Heart right ventricle (tissue), 16 donors: ENCODE data around the gene RXFP1. TPM values are rescaled to one million over a fixed set of nuclear protein-coding genes. Genes with fewer than 3 reads are reported as not detected.
A peak's percentile ranks its signal among the peaks of the same experiment; 100 is the strongest.

Experiments used
- ATAC-seq, 8 donors: fragments of 200-7000 bp; cut with Tn5 transposase; one replicate each; pipeline ENCODE4 v1.9.1; 2020; ENCODE audit warnings: mild to moderate bottlenecking in 8 of 8, moderate library complexity in 8 of 8, moderate number of reproducible peaks in 1 of 8
- DNase-seq, 2 donors: peaks; one replicate each; pipeline ENCODE4 v3.0.0-alpha.2; 2020
- H3K27ac ChIP-seq, 10 donors: fragments of 200-600 bp; sonication (generic) in 2 of 10; one replicate each; pipeline versions ENCODE4 v1.5.0 to v1.8.0; 2020 to 2022; ENCODE audit warnings: mild to moderate bottlenecking in 3 of 10
- H3K27me3 ChIP-seq, 7 donors: fragments of 200-600 bp; one replicate each; pipeline ENCODE4 v1.8.0; 2021 to 2022; ENCODE audit warnings: mild to moderate bottlenecking in 2 of 7
- H3K36me3 ChIP-seq, 9 donors: fragments of 200-600 bp; sonication (generic) in 1 of 9; one replicate each; pipeline versions ENCODE4 v1.5.0 to v1.8.0; 2020 to 2022; ENCODE audit warnings: mild to moderate bottlenecking in 2 of 9
- H3K4me1 ChIP-seq, 9 donors: fragments of 200-600 bp; sonication (generic) in 1 of 9; one replicate each; pipeline versions ENCODE4 v1.5.0 to v1.8.0; 2020 to 2022; ENCODE audit warnings: mild to moderate bottlenecking in 4 of 9
- H3K4me3 ChIP-seq, 10 donors: fragments of 200-600 bp; sonication (generic) in 2 of 10; one replicate each; pipeline versions ENCODE4 v1.5.0 to v1.8.0; 2020 to 2022; ENCODE audit warnings: mild to moderate bottlenecking in 7 of 10, moderate library complexity in 2 of 10
- H3K9me3 ChIP-seq, 11 donors: fragments of 200-600 bp in 10 of 11; sonication (generic) in 2 of 11; one replicate each; pipeline versions ENCODE4 v1.5.0 to v1.8.0; 2013 to 2022; ENCODE audit warnings: mild to moderate bottlenecking in 2 of 11, control low read depth in 1 of 11, moderate library complexity in 1 of 11
- WGBS, 2 donors: extraction: QIAGEN DNeasy Blood & Tissue Kit; methylation state at CpG; one replicate each; pipeline ENCODE4 v1.1.7; 2013; ENCODE audit warnings: inconsistent platforms in 1 of 2; 5-methylcytosine and 5-hydroxymethylcytosine counted together
- intact Hi-C, 10 donors: fragments of 100-400 bp; cut with DNase I; formaldehyde crosslinking; loops; one replicate each; pipeline versions ENCODE4 v1.11.1 to v1.14.2; 2022
- polyA plus RNA-seq, 2 donors: library from polyadenylated mRNA; stranded (reverse); fragments of 200-250 nt; gene quantifications; one replicate each; pipeline ENCODE4 v1.2.3, GENCODE V29; 2013
- total RNA-seq, 10 donors: library from RNA; stranded (reverse); fragmentation: NEBNext Ultra II Directional in 3 of 10; extraction: Animal tissue kit (Norgen Biotek cat#: 25700) in 3 of 10; gene quantifications; one replicate each; pipeline versions ENCODE4 v1.2.1 to v1.2.4, GENCODE V29; 2021 to 2023
- TF ChIP-seq, protein P1 (sequence below), 9 donors: fragments of 200-600 bp; sonication (generic) in 2 of 9; IDR thresholded peaks; one replicate each; pipeline versions ENCODE4 v1.5.0 to v1.8.0; 2021 to 2022; ENCODE audit warnings: antibody characterized with exemption in 9 of 9, mild to moderate bottlenecking in 5 of 9, moderate library complexity in 1 of 9
- donor health status: Arrhythmogenic right ventricular cardiomyopathy.
- donor health status: ischemic (EF 13 %, LVEDD 7.1; RV severe dilation, severe dysfunction).
- donor health status: healthy with polysubstance abuse.
- donor health status: DM: no; HTN: yes; CAD: no.
- donor health status: DM: no; HTN: no; CAD: no.
- donor health status: ischemic (EF 25% LVEDD 6.9; RV normal size, moderate dysfunction).
- donor health status: ischemic (EF 25% LVEDD 5.7; RV mildly dilated, moderate dysfunction).
- donor health status: healthy.
- donor health status: DM: yes; HTN: yes; CAD: no.
- donor health status: Ischemic cardiomyopathy.
- donor health status: ischemic (EF 35%, LVEDD 5.7; RV mildly dilated, moderate dysfunction).
- donor health status: nonischemic (EF 11% LVEDD 7.7; RV severe dilation, severe dysfunction).
- donor health status: DM: yes; HTN: yes; CAD: no.
- donor health status: PGD.
- donor health status: ischemic (EF 29% LVEDD 5.4; RV normal size, mild dysfunction).
- donor health status: nonischemic (EF 23%, LVEDD 6.1; RV moderate dilation, normal function).

The RXFP1 gene
- total and polyA plus RNA-seq, 12 donors = 0.07 to 0.16 TPM; not detected in 10

- TF ChIP-seq, protein P1, sequence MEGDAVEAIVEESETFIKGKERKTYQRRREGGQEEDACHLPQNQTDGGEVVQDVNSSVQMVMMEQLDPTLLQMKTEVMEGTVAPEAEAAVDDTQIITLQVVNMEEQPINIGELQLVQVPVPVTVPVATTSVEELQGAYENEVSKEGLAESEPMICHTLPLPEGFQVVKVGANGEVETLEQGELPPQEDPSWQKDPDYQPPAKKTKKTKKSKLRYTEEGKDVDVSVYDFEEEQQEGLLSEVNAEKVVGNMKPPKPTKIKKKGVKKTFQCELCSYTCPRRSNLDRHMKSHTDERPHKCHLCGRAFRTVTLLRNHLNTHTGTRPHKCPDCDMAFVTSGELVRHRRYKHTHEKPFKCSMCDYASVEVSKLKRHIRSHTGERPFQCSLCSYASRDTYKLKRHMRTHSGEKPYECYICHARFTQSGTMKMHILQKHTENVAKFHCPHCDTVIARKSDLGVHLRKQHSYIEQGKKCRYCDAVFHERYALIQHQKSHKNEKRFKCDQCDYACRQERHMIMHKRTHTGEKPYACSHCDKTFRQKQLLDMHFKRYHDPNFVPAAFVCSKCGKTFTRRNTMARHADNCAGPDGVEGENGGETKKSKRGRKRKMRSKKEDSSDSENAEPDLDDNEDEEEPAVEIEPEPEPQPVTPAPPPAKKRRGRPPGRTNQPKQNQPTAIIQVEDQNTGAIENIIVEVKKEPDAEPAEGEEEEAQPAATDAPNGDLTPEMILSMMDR (IDR thresholded peaks at IDR 0.05) = no peak
These were observed 29.3 kb upstream of the RXFP1 start for GRCh38 chr4:158492391-158492790.

GRCh38 chr4:158496030-158496741 is 25.5 kb upstream of the RXFP1 start:
- Histone ChIP-seq H3K36me3 (no peaks in the 10 kb centered on the region), H3K4me3 (no peak overlapping the region), H3K27ac (no peak overlapping the region), H3K4me1 (no peaks in the 10 kb centered on the region), H3K9me3 (peaks cover 0 to 3% (median 0%) of the 10 kb centered on the region in 11 donors), H3K27me3 (no peaks in the 10 kb centered on the region)
- peak; percentile 18 to 21 for DNase-seq
- TF ChIP-seq, protein P1 (IDR thresholded peaks at IDR 0.05) = peak in 8 of 9 donors; percentile 12 to 69 (median 60)
- intact Hi-C loops = loop anchor here in 4 of 10 donors (1.0 to 10.0 kb wide), 3 partner anchors 119 to 129 kb away; no protein-coding TSS in a partner anchor
- 28 to 36% methylated on average over 5 of the region's 5 CpGs for WGBS, 2 donors
- no peak for ATAC-seq

More at GRCh38 chr4:158492391-158492790, 29.3 kb upstream of the RXFP1 start:
- no peak overlapping the region for H3K27ac ChIP-seq
- ATAC-seq = no peak
- H3K36me3 ChIP-seq = no peaks in the 10 kb centered on the region
- H3K4me1 ChIP-seq = no peaks in the 10 kb centered on the region
- intact Hi-C loops = loop anchor here in 3 of 10 donors (10.0 kb wide), 2 partner anchors 122 to 132 kb away; no protein-coding TSS in a partner anchor
- no peaks in the 10 kb centered on the region for H3K27me3 ChIP-seq
- DNase-seq = no peak
- H3K4me3 ChIP-seq = no peak overlapping the region
- peaks cover 0 to 11% (median 0%) of the 10 kb centered on the region in 11 donors for H3K9me3 ChIP-seq

DNA sequence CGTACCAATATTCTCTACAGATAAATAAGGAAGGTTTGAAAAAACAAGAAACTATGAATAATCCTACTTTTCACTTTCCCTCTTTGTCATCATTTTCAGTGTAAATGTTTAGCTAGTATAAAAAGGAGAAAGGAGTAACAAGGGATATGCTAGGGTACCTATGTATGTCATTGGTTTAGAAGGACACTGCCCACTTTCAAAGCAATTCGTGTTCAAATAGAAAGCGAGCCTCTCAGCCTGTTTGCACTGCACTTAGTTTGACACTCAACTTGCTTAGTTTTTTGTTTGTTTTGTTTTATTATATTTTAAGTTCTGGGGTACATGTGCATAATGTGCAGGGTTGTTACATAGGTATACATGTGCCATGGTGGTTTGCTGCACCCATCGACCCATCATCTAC is 21.6 kb upstream of the RXFP1 start:
- peaks cover 0 to 16% (median 0%) of the 10 kb centered on the region in 11 donors for H3K9me3 ChIP-seq
- intact Hi-C loops = loop anchor here in 2 of 10 donors (5.0 to 10.0 kb wide), 2 partner anchors 115 to 122 kb away; no protein-coding TSS in a partner anchor

DNA sequence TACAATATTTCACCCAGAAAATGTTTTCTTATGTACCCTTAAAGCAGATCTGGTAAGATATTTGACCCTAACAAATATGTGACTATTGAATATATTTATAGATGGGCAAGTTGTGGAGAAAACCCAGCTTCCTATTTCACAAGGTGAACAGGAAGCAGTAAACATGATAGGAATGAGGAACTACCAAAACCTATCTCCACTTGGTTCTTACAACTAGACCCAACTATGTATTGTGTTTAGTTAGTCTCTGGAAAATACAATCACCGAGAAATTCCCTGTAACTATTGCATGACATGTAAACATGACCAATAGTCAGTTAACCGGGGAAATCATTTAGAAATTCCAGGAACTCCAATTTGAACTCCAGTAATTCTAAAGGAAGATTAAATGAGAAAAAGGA is 8.4 kb upstream of the RXFP1 start:
- 74 to 80% methylated on average over 2 of the region's 2 CpGs for WGBS, 2 donors
- intact Hi-C loops = no loop called here

More for the DNA sequence above, 21.6 kb upstream of the RXFP1 start:
- no peak overlapping the region for H3K4me3 ChIP-seq
- ATAC-seq (no peak), DNase-seq (no peak)
- WGBS, 2 donors = 76 to 79% methylated on average over 4 of the region's 4 CpGs
- H3K27ac ChIP-seq = no peak overlapping the region
- TF ChIP-seq, protein P1 (IDR thresholded peaks at IDR 0.05) = no peak
- no peaks in the 10 kb centered on the region for H3K4me1 ChIP-seq
- no peaks in the 10 kb centered on the region for H3K27me3 ChIP-seq
- no peaks in the 10 kb centered on the region for H3K36me3 ChIP-seq

More for the DNA sequence above, 8.4 kb upstream of the RXFP1 start:
- Histone ChIP-seq H3K9me3 (no peaks in the 10 kb centered on the region), H3K27me3 (no peaks in the 10 kb centered on the region), H3K4me3 (no peak overlapping the region), H3K27ac (no peak overlapping the region), H3K36me3 (no peaks in the 10 kb centered on the region), H3K4me1 (no peaks in the 10 kb centered on the region)
- ATAC-seq = no peak
- TF ChIP-seq, protein P1 (IDR thresholded peaks at IDR 0.05) = no peak
- DNase-seq = no peak
